Uterus (tissue), 2 donors: Measurements from ENCODE around the gene GZMH.

ENCODE experiments used
- POLR2A ChIP-seq, 2 donors: fragments of 450-650 bp; IDR thresholded peaks; one replicate each; pipeline ENCODE4 v1.6.1; 2016; ENCODE audit warnings: antibody characterized with exemption in 2 of 2, mild to moderate bottlenecking in 1 of 2, moderate library complexity in 1 of 2
- TF ChIP-seq, protein P1 (sequence below), 4 experiments: fragments of 200-600 bp in 2 of 4; fragments of 450-650 bp in 2 of 4; sonication (generic) in 2 of 4; IDR thresholded peaks; one replicate each; pipeline ENCODE4 v1.5.1; 2016 to 2019; ENCODE audit warnings: antibody characterized with exemption in 4 of 4, mild to moderate bottlenecking in 2 of 4, moderate library complexity in 1 of 4

DNA sequence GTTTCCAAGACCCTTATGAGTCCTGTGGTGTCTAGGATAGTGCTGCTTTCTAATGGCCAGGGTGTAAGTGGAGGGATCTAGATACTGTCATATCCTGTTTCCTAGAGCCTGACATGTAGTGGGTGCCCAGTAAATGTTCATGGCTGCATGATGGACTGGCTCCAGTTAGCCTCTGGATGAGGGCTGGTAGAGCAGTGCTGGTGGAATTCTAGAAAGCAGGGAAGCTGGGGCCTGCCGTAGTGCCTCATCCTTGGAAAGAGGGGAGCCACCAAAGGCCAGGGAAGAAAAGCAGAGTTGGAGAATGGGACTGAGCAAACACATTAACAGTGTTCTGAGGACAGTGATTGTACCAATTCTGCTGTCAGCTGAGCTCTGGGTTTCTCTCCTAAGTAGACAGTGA is 23.9 kb upstream of the GZMH start:
- TF ChIP-seq, protein P1, sequence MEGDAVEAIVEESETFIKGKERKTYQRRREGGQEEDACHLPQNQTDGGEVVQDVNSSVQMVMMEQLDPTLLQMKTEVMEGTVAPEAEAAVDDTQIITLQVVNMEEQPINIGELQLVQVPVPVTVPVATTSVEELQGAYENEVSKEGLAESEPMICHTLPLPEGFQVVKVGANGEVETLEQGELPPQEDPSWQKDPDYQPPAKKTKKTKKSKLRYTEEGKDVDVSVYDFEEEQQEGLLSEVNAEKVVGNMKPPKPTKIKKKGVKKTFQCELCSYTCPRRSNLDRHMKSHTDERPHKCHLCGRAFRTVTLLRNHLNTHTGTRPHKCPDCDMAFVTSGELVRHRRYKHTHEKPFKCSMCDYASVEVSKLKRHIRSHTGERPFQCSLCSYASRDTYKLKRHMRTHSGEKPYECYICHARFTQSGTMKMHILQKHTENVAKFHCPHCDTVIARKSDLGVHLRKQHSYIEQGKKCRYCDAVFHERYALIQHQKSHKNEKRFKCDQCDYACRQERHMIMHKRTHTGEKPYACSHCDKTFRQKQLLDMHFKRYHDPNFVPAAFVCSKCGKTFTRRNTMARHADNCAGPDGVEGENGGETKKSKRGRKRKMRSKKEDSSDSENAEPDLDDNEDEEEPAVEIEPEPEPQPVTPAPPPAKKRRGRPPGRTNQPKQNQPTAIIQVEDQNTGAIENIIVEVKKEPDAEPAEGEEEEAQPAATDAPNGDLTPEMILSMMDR (IDR thresholded peaks at IDR 0.05): no peak
- no peak for TF ChIP-seq POLR2A (IDR thresholded peaks at IDR 0.05)
